K562 (cell line): ENCODE measurements around the gene LRGUK. TPM values are rescaled to one million over a fixed set of nuclear protein-coding genes. Genes with fewer than 3 reads are reported as not detected.

Source experiments
- ATAC-seq: fragments of 200-7000 bp; cut with Tn5 transposase; 3 replicates; pipeline ENCODE4 v1.9.1; 2020; ENCODE audit warnings: moderate library complexity
- BruUV-seq: library from RNA; stranded (reverse); fragments of 400-500 nt; replicated peaks from 2 replicates; lab custom pipeline; 2021; lab: Mats Ljungman, UMichigan
- CTCF ChIA-PET: fragments of 300-600 bp; formaldehyde crosslinking; extraction: SDS; loops from one replicate; lab custom pipeline; 2021; ENCODE audit warnings: low intra/inter-chr PET ratio; lab: Yijun Ruan, JAX
- POLR2A ChIA-PET: fragments of 300-600, 350-650 bp; sonication (Branson Sonifier 250); formaldehyde crosslinking; extraction: SDS; loops from one replicate; lab custom pipeline; 2021; ENCODE audit warnings: antibody characterized with exemption, inconsistent platforms; lab: Yijun Ruan, JAX
- DNase-seq, 4 experiments: peaks; one replicate each; pipeline versions ENCODE4 v3.0.0 to v3.0.0-alpha.2; 2011 to 2018; ENCODE audit warnings: low spot score in 3 of 4, mixed read lengths in 3 of 4; ENCODE audit errors: extremely low read depth in 1 of 4
- FAIRE-seq: peaks from 2 replicates; lab custom pipeline; 2011; peaks lifted over from hg19 to GRCh38; lab: Jason Lieb, UNC
- H2AFZ ChIP-seq: 2 replicates; pipeline ENCODE4 v1.6.0; 2011; ENCODE audit warnings: low read depth, low read length, control low read depth, inconsistent platforms
- H3K27ac ChIP-seq: fragments of 200-600 bp; 3 replicates; pipeline ENCODE4 v1.8.0; 2011; ENCODE audit warnings: low read depth, mild to moderate bottlenecking, control low read depth, inconsistent platforms, low read length, moderate library complexity, mixed read lengths; ENCODE audit errors: extremely low read depth
- H3K27me3 ChIP-seq, 2 experiments: fragments of 300-600 bp in 1 of 2; 2 replicates in 1 of 2; 3 replicates in 1 of 2; pipeline versions ENCODE4 v1.6.0 to v1.8.0; 2011; ENCODE audit warnings: inconsistent platforms in 2 of 2, low read length in 2 of 2, mild to moderate bottlenecking in 1 of 2, mixed read lengths in 1 of 2, moderate library complexity in 1 of 2; ENCODE audit not compliant: control insufficient read depth in 2 of 2, insufficient read depth in 2 of 2
- H3K36me3 ChIP-seq: fragments of 300-600 bp; 3 replicates; pipeline ENCODE4 v1.8.0; 2011; ENCODE audit warnings: mild to moderate bottlenecking, low read length, inconsistent platforms; ENCODE audit not compliant: control insufficient read depth, insufficient read depth
- H3K4me1 ChIP-seq, 2 experiments: fragments of 200-600 bp in 1 of 2; replicated peaks in 1 of 2; 2 replicates in 1 of 2; 3 replicates in 1 of 2; pipeline versions ENCODE4 v1.5.1 to v1.8.0; 2011; ENCODE audit warnings: inconsistent platforms in 2 of 2, low read length in 2 of 2, mild to moderate bottlenecking in 1 of 2, mixed read lengths in 1 of 2, moderate library complexity in 1 of 2; ENCODE audit not compliant: control insufficient read depth in 2 of 2, insufficient read depth in 2 of 2
- H3K4me2 ChIP-seq: 2 replicates; pipeline ENCODE4 v1.6.1; 2011; ENCODE audit warnings: low read length, control low read depth, inconsistent platforms, mixed read lengths; ENCODE audit not compliant: insufficient read depth
- H3K4me3 ChIP-seq: fragments of 200-600 bp; sonication (generic), shearing (Covaris generic); 2 replicates; pipeline ENCODE4 v1.5.1; 2016; ENCODE audit warnings: control low read depth, inconsistent platforms
- H3K79me2 ChIP-seq: fragments of 200-600 bp; 3 replicates; pipeline ENCODE4 v1.8.0; 2011; ENCODE audit warnings: low read length, inconsistent platforms; ENCODE audit not compliant: control insufficient read depth, insufficient read depth
- H3K9ac ChIP-seq, 2 experiments: 2 replicates each; pipeline versions ENCODE4 v1.6.0 to v1.6.1; 2011; ENCODE audit warnings: low read depth in 2 of 2, low read length in 2 of 2, control low read depth in 1 of 2, inconsistent platforms in 1 of 2, mild to moderate bottlenecking in 1 of 2, mixed read lengths in 1 of 2; ENCODE audit not compliant: insufficient read depth in 1 of 2
- H3K9me1 ChIP-seq: one replicate; pipeline ENCODE4 v1.6.0; 2011; ENCODE audit warnings: inconsistent platforms, mild to moderate bottlenecking, low read length, moderate library complexity; ENCODE audit not compliant: control insufficient read depth, insufficient read depth
- H3K9me3 ChIP-seq: replicated peaks from 2 replicates; pipeline ENCODE4 v1.5.1; 2011; ENCODE audit warnings: low read depth, low read length, inconsistent platforms; ENCODE audit not compliant: control insufficient read depth, insufficient read depth
- H4K20me1 ChIP-seq: replicated peaks from 2 replicates; pipeline ENCODE4 v1.6.1; 2011; ENCODE audit warnings: low read length, inconsistent platforms, mixed read lengths; ENCODE audit not compliant: control insufficient read depth, insufficient read depth
- MEIS2 ChIP-seq: fragments of 450-650 bp; IDR thresholded peaks from 2 replicates; pipeline ENCODE4 v1.6.1; 2014; ENCODE audit warnings: mild to moderate bottlenecking; ENCODE audit not compliant: partially characterized antibody
- NFIC ChIP-seq: fragments of 450-650 bp; IDR thresholded peaks from 2 replicates; pipeline ENCODE4 v1.6.1; 2017; ENCODE audit warnings: mild to moderate bottlenecking, inconsistent platforms
- WGBS: fragments of 100-300 bp; shearing (Covaris generic); methylation state at CpG from one replicate; pipeline ENCODE4 v1.1.6; 2016; ENCODE audit warnings: low coverage, mixed read lengths; ENCODE audit not compliant: insufficient coverage; ENCODE audit errors: missing lambda C conversion rate; 5-methylcytosine and 5-hydroxymethylcytosine counted together
- in situ Hi-C: fragments of 300-500 bp; cut with MboI; formaldehyde crosslinking; loops from 4 replicates; pipeline ENCODE4 v1.15.0; 2018; ENCODE audit warnings: inconsistent platforms, mixed read lengths
- intact Hi-C: fragments of 100-400 bp; cut with micrococcal nuclease; formaldehyde crosslinking; loops from 2 replicates; pipeline ENCODE4 v1.14.2; 2022
- polyA plus RNA-seq, 8 experiments: library from polyadenylated mRNA; depleted of rRNA in 4 of 8; stranded (reverse) in 5 of 8; unstranded in 3 of 8; fragments of >200 nt; fragmentation: Nextera tagmentation in 2 of 8; fragmentation: Illumina TruSeq in 1 of 8; extraction: Ambion mirVana in 2 of 8; extraction: Trizol in 1 of 8; gene quantifications; 2 replicates each; pipeline versions ENCODE4 v1.2.1 to v1.2.3, GENCODE V29; 2011 to 2014; ENCODE audit warnings: inconsistent platforms in 1 of 8, missing spikeins in 1 of 8
- total RNA-seq, 7 experiments: library from RNA; depleted of rRNA in 6 of 7; stranded (reverse); fragments of >200 nt in 6 of 7; fragmentation: Illumina TruSeq in 2 of 7; extraction: Trizol in 2 of 7; gene quantifications; 2 replicates each; pipeline versions ENCODE4 v1.2.1 to v1.2.3, GENCODE V29; 2011 to 2021; ENCODE audit warnings: low replicate concordance in 1 of 7
- TF ChIP-seq, protein P1 (sequence below): sonication (generic); formaldehyde crosslinking; IDR thresholded peaks from 2 replicates; pipeline ENCODE4 v1.8.1; 2023; ENCODE audit warnings: missing genetic modification reagents, mild to moderate bottlenecking, borderline replicate concordance

Gene LRGUK
- total and polyA plus RNA-seq, 9 of the 15 experiments (the other 6 are each of a cell fraction or from before 2014, with no cell fraction given): 0.04 to 0.33 (median 0.18) TPM

DNA sequence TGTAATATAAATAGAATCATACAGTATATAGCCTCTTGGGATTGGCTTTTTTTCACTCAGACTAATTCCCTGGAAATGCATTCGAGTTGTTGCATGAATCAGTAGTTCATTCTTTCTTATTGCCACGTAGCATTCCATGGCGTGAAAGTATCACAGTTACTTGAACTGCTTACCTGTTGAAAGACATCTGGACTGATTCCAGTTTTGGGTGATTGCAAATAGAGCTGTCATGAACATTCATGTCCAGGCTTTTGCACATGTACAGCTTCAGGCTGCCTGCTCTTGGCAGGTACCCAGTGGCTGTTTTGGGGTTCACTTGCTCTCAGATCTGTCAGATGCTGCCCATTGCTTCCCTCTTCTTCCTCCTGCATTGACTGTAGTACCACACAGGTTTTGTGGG is 54.9 kb downstream of the LRGUK start:
- 7% methylated on average over 3 of the region's 3 CpGs for WGBS

More for the DNA sequence above, 54.9 kb downstream of the LRGUK start:
- H4K20me1 ChIP-seq: no peaks in the 10 kb centered on the region
- DNase-seq (no peak), FAIRE-seq (no peak), ATAC-seq (no peak)
- H3K9me3 ChIP-seq: no peaks in the 10 kb centered on the region
- H2AFZ ChIP-seq: peak overlapping the region; percentile 35; the same call in 1 of the 2 replicates
- no peaks in the 10 kb centered on the region for H3K36me3 ChIP-seq
- intact Hi-C loops: no loop called here
- no peak overlapping the region for H3K9ac ChIP-seq
- POLR2A ChIA-PET: no interaction called here
- in situ Hi-C loops: no loop called here
- BruUV-seq: no TSS peak
- no peaks in the 10 kb centered on the region for H3K4me1 ChIP-seq
- no peak overlapping the region for H3K4me2 ChIP-seq
- H3K27me3 ChIP-seq: no peaks in the 10 kb centered on the region
- H3K27ac ChIP-seq: no peak overlapping the region
- no peaks in the 10 kb centered on the region for H3K79me2 ChIP-seq
- TF ChIP-seq NFIC (peak; percentile 60), MEIS2 (peak; percentile 57)
- TF ChIP-seq, protein P1, sequence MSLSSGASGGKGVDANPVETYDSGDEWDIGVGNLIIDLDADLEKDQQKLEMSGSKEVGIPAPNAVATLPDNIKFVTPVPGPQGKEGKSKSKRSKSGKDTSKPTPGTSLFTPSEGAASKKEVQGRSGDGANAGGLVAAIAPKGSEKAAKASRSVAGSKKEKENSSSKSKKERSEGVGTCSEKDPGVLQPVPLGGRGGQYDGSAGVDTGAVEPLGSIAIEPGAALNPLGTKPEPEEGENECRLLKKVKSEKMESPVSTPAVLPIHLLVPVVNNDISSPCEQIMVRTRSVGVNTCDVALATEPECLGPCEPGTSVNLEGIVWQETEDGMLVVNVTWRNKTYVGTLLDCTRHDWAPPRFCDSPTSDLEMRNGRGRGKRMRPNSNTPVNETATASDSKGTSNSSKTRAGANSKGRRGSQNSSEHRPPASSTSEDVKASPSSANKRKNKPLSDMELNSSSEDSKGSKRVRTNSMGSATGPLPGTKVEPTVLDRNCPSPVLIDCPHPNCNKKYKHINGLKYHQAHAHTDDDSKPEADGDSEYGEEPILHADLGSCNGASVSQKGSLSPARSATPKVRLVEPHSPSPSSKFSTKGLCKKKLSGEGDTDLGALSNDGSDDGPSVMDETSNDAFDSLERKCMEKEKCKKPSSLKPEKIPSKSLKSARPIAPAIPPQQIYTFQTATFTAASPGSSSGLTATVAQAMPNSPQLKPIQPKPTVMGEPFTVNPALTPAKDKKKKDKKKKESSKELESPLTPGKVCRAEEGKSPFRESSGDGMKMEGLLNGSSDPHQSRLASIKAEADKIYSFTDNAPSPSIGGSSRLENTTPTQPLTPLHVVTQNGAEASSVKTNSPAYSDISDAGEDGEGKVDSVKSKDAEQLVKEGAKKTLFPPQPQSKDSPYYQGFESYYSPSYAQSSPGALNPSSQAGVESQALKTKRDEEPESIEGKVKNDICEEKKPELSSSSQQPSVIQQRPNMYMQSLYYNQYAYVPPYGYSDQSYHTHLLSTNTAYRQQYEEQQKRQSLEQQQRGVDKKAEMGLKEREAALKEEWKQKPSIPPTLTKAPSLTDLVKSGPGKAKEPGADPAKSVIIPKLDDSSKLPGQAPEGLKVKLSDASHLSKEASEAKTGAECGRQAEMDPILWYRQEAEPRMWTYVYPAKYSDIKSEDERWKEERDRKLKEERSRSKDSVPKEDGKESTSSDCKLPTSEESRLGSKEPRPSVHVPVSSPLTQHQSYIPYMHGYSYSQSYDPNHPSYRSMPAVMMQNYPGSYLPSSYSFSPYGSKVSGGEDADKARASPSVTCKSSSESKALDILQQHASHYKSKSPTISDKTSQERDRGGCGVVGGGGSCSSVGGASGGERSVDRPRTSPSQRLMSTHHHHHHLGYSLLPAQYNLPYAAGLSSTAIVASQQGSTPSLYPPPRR (CRISPR knock-in tag): no peak
- CTCF ChIA-PET: no interaction called here
- H3K4me3 ChIP-seq: no peak overlapping the region
- H3K9me1 ChIP-seq: no peaks in the 10 kb centered on the region
